ENCODE data around the gene ZFAND4.

Gene ZFAND4

DNA sequence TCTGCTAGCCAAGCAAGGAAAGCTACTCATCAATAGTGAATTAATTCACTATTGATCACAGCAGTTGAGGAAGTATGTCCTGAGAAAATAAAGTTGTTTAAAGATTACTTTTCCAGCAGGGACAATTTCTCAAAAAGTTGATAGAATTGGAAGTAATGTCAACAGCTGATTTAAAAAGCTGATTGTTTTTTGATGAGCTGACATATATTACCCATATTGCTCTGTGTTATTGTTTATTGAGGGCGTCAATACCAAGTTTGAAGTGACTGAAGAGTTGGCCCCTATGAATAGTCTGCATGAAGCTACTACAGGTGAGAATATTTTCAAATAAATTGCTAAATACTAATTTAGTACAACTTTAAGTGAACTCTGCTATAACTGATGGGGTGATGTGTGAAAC, 28.0 kb downstream of the ZFAND4 start:
- Histone ChIP-seq H3K36me3 (peaks cover 0 to 19% (median 14%) of the 10 kb centered on the region in 11 experiments; a peak in 9 of 22 replicates), H3K4me1 (no peaks in the 10 kb centered on the region), H3K4me2 (no peak overlapping the region)

DNA sequence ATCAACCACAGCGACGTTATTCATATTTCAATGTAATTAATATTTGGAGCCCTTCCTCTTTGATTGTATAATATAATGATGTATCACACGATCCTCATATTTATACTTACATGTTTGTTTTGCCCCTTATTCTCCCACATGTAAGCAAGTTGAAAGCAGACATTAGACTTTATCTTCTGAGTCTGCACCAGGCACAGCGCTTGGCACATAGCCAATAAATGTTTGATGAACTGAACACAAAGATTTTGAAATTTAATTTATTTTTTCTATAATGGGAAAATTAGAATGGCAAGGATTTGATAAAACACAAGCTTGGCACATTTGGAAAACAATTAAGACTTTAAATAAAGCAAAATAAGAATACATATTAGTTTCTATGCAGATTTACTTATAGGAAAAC, 31.6 kb downstream of the ZFAND4 start:
- Histone ChIP-seq H3K27ac (no peak overlapping the region), H3K4me2 (no peak overlapping the region), H3K4me3 (no peak overlapping the region), H3K9me3 (replicated peaks in 1 of 11) (no peaks in the 10 kb centered on the region; a peak in 1 of 22 replicates), H4K20me1 (no peaks in the 10 kb centered on the region), H3K9ac (no peak overlapping the region), H3K27me3 (no peaks in the 10 kb centered on the region), H3K4me1 (no peaks in the 10 kb centered on the region), H3K36me3 (peaks cover 0 to 10% (median 0%) of the 10 kb centered on the region in 11 experiments; a peak in 3 of 22 replicates)
- TF ChIP-seq Cebpa-rat (IDR thresholded peaks at IDR 0.05), result no peak

More for the DNA sequence above, 28.0 kb downstream of the ZFAND4 start:
- Histone ChIP-seq H4K20me1 (no peaks in the 10 kb centered on the region), H3K9me3 (replicated peaks in 1 of 11) (no peaks in the 10 kb centered on the region), H3K27me3 (no peaks in the 10 kb centered on the region), H3K4me3 (no peak overlapping the region), H3K27ac (no peak overlapping the region), H3K9ac (no peak overlapping the region)
- TF ChIP-seq Cebpa-rat (IDR thresholded peaks at IDR 0.05), result no peak

DNA sequence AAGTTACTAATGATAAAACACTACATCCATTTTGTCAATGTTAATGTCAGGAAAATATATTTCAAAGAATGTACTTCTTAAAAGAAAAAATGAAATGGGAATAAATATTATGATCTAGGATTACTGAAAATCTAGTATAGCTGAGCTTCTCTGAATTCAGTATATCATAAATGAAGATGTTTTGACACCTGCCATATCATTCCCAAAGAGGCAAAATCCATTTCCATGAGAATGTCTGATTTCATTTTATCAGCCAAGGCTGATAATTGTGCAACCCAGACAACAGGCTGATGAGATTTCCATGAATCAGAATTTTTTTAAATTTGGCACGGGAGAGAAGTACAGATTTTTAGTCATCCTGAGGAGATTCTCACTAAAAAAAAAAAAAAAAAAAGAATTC, 32.5 kb downstream of the ZFAND4 start:
- no peaks in the 10 kb centered on the region for H3K4me1 ChIP-seq
- H4K20me1 ChIP-seq, result no peaks in the 10 kb centered on the region
- H3K4me3 ChIP-seq, result no peak overlapping the region
- H3K27me3 ChIP-seq, result no peaks in the 10 kb centered on the region
- no peak overlapping the region for H3K27ac ChIP-seq
- H3K4me2 ChIP-seq, result no peak overlapping the region
- H3K9ac ChIP-seq, result no peak overlapping the region
- H3K36me3 ChIP-seq, result peaks cover 0 to 9% (median 0%) of the 10 kb centered on the region in 11 experiments; a peak in 2 of 22 replicates
- TF ChIP-seq Cebpa-rat (IDR thresholded peaks at IDR 0.05), result no peak
- peaks cover 0 to 6% (median 3%) of the 10 kb centered on the region in 11 experiments; a peak in 7 of 22 replicates for H3K9me3 ChIP-seq (replicated peaks in 1 of 11)

DNA sequence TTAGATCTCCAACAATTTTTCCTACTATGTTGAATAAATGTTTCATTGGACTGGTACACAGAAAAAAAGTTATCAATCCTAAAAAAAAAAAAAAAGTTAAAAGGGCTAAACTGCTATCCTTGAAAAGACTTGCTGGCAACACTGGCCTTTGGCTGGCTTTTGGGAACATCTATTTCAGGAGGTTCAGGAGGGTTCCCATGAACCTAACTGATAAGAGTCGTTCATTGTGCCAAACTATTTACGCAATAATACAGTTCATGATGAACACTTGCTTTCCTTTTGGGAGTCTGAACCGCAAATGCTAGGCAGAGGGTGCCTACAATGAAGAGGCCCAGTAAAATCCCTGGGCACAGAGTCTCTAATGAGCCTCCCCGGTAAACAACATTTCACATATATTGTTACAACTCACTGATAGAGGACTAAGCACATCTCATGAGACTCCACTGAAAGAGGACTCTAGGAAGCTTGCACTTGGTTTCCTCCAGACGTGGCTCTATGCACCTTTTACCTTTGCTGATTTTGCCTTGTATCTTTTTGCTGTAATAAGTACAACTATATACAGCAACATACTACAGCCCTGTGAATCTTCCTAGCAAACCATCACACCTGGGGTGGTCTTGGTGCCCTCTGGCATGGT, 45.0 kb downstream of the ZFAND4 start:
- H3K4me1 ChIP-seq, result no peaks in the 10 kb centered on the region
- peak in 1 of 11 experiments; percentile 48; a peak in 2 of 22 replicates for TF ChIP-seq Cebpa-rat (IDR thresholded peaks at IDR 0.05)
- H3K36me3 ChIP-seq, result peaks cover 0 to 10% (median 0%) of the 10 kb centered on the region in 11 experiments; a peak in 2 of 22 replicates
- no peak overlapping the region for H3K9ac ChIP-seq
- H3K27me3 ChIP-seq, result no peaks in the 10 kb centered on the region
- H3K27ac ChIP-seq, result no peak overlapping the region
- H3K4me3 ChIP-seq, result no peak overlapping the region
- H3K4me2 ChIP-seq, result no peak overlapping the region
- H4K20me1 ChIP-seq, result no peaks in the 10 kb centered on the region
- H3K9me3 ChIP-seq (replicated peaks in 1 of 11), result no peaks in the 10 kb centered on the region

DNA sequence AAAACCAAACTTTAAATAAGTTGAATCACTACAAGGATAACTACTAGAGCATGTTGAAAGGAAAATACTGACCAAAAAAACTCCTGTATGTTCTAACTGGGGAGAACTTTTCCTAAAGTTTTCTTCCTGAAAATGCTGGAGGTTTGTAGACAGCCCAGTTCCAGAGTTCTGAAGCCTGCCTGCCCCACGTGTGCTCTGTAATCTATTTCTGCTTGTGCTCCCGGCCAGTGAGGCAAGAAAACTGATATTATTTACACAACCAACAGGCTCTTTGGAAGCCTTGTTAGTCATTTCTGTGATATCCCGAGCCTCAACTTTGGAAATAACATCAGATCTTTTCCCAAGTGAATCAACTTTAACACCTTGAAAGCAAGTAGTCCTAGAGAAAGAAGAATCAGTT, 46.7 kb downstream of the ZFAND4 start:
- Histone ChIP-seq H4K20me1 (no peaks in the 10 kb centered on the region), H3K4me3 (no peak overlapping the region), H3K27me3 (no peaks in the 10 kb centered on the region), H3K4me2 (no peak overlapping the region), H3K4me1 (no peaks in the 10 kb centered on the region), H3K9ac (no peak overlapping the region), H3K36me3 (peaks cover 0 to 10% (median 0%) of the 10 kb centered on the region in 11 experiments; a peak in 2 of 22 replicates), H3K9me3 (replicated peaks in 1 of 11) (no peaks in the 10 kb centered on the region), H3K27ac (no peak overlapping the region)
- no peak for TF ChIP-seq Cebpa-rat (IDR thresholded peaks at IDR 0.05)

DNA sequence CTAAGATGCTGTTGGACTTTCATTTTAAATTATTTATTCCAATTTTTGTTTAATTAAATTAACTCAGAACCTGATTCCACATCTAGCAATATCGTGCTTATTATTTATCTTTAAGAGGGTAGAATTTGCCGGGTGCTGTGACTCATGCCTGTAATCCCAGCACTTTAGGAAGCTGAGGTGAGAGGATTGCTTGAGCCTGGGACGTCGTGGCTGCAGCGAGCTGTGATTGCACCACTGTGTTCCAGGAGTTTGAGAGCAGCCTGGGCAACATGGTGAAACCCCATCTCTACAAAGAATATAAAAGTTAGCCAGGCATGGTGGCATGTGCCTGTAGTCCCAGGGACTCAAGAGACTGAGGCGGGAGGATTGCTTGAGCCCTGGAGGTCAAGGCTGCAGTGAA, 47.8 kb downstream of the ZFAND4 start:
- Histone ChIP-seq H3K36me3 (peaks cover 0 to 10% (median 0%) of the 10 kb centered on the region in 11 experiments; a peak in 2 of 22 replicates), H3K27me3 (no peaks in the 10 kb centered on the region), H3K9me3 (replicated peaks in 1 of 11) (no peaks in the 10 kb centered on the region), H3K4me3 (no peak overlapping the region), H3K27ac (no peak overlapping the region), H3K4me2 (no peak overlapping the region), H3K9ac (no peak overlapping the region), H4K20me1 (no peaks in the 10 kb centered on the region), H3K4me1 (no peaks in the 10 kb centered on the region)
- no peak for TF ChIP-seq Cebpa-rat (IDR thresholded peaks at IDR 0.05)

DNA sequence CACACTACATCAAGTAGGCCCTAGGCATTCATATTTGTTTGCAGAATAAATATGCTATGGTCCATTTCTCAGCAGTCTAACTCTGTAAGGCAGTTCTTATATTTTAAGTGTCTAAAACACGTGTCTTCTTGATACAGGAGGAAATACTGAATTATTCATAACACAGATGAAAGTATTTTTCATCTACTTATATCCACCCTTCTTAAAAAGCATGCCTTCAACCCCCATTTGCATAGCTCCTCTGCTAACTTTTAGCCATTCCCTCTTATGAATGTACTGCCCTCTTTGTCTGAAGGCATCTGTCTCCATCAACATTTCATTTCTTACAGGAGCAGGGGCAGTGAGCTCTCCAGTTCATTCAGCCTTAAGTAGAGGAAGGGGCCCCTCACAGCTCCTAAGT, 57.7 kb downstream of the ZFAND4 start:
- H4K20me1 ChIP-seq, result no peaks in the 10 kb centered on the region

DNA sequence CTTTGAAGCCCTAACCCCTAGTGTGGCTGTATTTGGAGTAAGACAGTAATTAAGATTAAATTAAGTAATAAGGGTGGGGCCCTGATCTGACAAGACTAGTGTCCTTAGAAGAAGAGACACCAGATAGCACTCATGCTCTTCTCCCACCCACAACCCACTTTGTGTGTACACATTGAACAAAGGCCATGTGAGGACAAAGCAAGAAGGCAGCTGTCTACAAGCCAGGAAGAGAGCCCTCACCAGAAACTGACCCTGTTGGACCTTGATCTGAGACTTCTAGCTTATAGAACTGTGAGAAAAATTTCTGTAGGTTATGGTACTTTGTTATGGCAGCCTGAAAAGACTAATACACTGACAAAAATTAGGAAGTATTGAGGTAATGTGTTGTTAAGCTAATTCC, 59.8 kb downstream of the ZFAND4 start:
- Histone ChIP-seq H3K4me3 (no peak overlapping the region), H3K27ac (no peak overlapping the region), H4K20me1 (no peaks in the 10 kb centered on the region), H3K4me2 (no peak overlapping the region), H3K9ac (no peak overlapping the region), H3K36me3 (peaks cover 0 to 9% (median 0%) of the 10 kb centered on the region in 11 experiments; a peak in 6 of 22 replicates), H3K4me1 (peaks cover 0 to 1% (median 0%) of the 10 kb centered on the region in 10 experiments; a peak in 2 of 20 replicates), H3K27me3 (no peaks in the 10 kb centered on the region), H3K9me3 (replicated peaks in 1 of 11) (peaks cover 0 to 14% (median 8%) of the 10 kb centered on the region in 11 experiments; a peak in 8 of 22 replicates)
- TF ChIP-seq Cebpa-rat (IDR thresholded peaks at IDR 0.05), result no peak

More for the DNA sequence above, 57.7 kb downstream of the ZFAND4 start:
- peaks cover 0 to 9% (median 0%) of the 10 kb centered on the region in 11 experiments; a peak in 6 of 22 replicates for H3K36me3 ChIP-seq
- H3K4me1 ChIP-seq, result no peaks in the 10 kb centered on the region
- no peak overlapping the region for H3K27ac ChIP-seq
- peaks cover 0 to 14% (median 8%) of the 10 kb centered on the region in 11 experiments; a peak in 8 of 22 replicates for H3K9me3 ChIP-seq (replicated peaks in 1 of 11)
- no peak overlapping the region for H3K4me3 ChIP-seq
- no peak overlapping the region for H3K4me2 ChIP-seq
- no peaks in the 10 kb centered on the region for H3K27me3 ChIP-seq
- no peak for TF ChIP-seq Cebpa-rat (IDR thresholded peaks at IDR 0.05)
- no peak overlapping the region for H3K9ac ChIP-seq

DNA sequence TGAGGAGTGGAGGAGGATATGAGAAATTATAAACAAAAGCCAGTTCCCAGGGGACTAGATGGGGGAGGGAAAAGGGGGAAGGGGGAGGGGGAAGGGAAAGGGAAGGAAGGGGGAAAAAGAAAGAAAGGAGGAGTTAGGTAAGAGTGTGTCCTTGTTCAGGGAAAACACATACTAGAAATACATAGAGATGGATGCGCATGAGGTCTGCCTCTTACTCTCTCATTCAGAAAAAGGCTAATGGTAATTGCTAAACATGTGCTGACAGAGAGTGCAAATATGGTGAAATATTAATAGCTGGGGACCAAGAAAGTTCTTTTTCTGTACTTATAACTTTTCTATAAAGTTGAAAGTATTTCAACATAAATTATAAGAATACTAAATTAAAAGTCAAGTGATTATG, 64.5 kb downstream of the ZFAND4 start:
- H3K36me3 ChIP-seq, result peaks cover 0 to 9% (median 0%) of the 10 kb centered on the region in 11 experiments; a peak in 5 of 22 replicates
- TF ChIP-seq Cebpa-rat (IDR thresholded peaks at IDR 0.05), result no peak
- no peak overlapping the region for H3K4me3 ChIP-seq
- H3K4me2 ChIP-seq, result no peak overlapping the region
- H3K9ac ChIP-seq, result no peak overlapping the region
- no peaks in the 10 kb centered on the region for H3K27me3 ChIP-seq
- no peak overlapping the region for H3K27ac ChIP-seq
- H3K9me3 ChIP-seq (replicated peaks in 1 of 11), result peaks cover 0 to 14% (median 8%) of the 10 kb centered on the region in 11 experiments; a peak in 8 of 22 replicates
- H3K4me1 ChIP-seq, result peaks cover 0 to 7% (median 0%) of the 10 kb centered on the region in 10 experiments; a peak in 2 of 20 replicates
- no peaks in the 10 kb centered on the region for H4K20me1 ChIP-seq

All from BLaER1 treated with 17β-estradiol and CSF1 and Interleukin-3, amounts not matched to agents 10 nM and 100 nM (cell line).